IMR-90 (cell line): ENCODE data around the gene CDKL5. TPM values are rescaled to one million over a fixed set of nuclear protein-coding genes. Genes with fewer than 3 reads are reported as not detected.
A peak's percentile ranks its signal among the peaks of the same experiment; 100 is the strongest.

Source experiments
- ATAC-seq: fragments of 200-7000 bp; cut with Tn5 transposase; 2 replicates; pipeline ENCODE4 v1.9.1; 2020; ENCODE audit warnings: low read depth, mild to moderate bottlenecking, moderate library complexity
- BruUV-seq: library from RNA; stranded (reverse); fragments of 400-500 nt; replicated peaks from 2 replicates; lab custom pipeline; 2021; lab: Mats Ljungman, UMichigan
- CTCF ChIA-PET: fragments of 300-600 bp; formaldehyde crosslinking; extraction: SDS; loops from one replicate; lab custom pipeline; 2021; ENCODE audit warnings: antibody characterized with exemption; lab: Yijun Ruan, JAX
- POLR2A ChIA-PET: fragments of 300-600 bp; sonication (Branson Sonifier 250); formaldehyde crosslinking; loops from one replicate; lab custom pipeline; 2022; ENCODE audit warnings: antibody characterized with exemption; ENCODE audit not compliant: unreplicated experiment; lab: Charles Lee
- DNase-seq: peaks from one replicate; pipeline ENCODE4 v3.0.0; 2013
- H2AFZ ChIP-seq: replicated peaks from 2 replicates; pipeline ENCODE3; 2013; ENCODE audit warnings: low read length, mild to moderate bottlenecking; ENCODE audit not compliant: poor library complexity
- H2AK5ac ChIP-seq: 2 replicates; pipeline ENCODE4 v1.6.1; 2013; ENCODE audit warnings: low read depth, low read length, inconsistent platforms
- H2AK9ac ChIP-seq: replicated peaks from 2 replicates; pipeline ENCODE3; 2013; ENCODE audit warnings: mild to moderate bottlenecking, low read depth, low read length, moderate library complexity; ENCODE audit not compliant: poor library complexity
- H2BK120ac ChIP-seq: 2 replicates; pipeline ENCODE4 v1.6.1; 2013; ENCODE audit warnings: low read depth, low read length, inconsistent platforms
- H2BK15ac ChIP-seq: 3 replicates; pipeline ENCODE4 v1.6.1; 2013; ENCODE audit warnings: low read depth, low read length, inconsistent platforms
- H2BK20ac ChIP-seq: 2 replicates; pipeline ENCODE4 v1.6.1; 2013; ENCODE audit warnings: low read depth, mild to moderate bottlenecking, inconsistent platforms, low read length, moderate library complexity
- H2BK5ac ChIP-seq: 2 replicates; pipeline ENCODE4 v1.6.1; 2013; ENCODE audit warnings: mild to moderate bottlenecking, low read depth, low read length, inconsistent platforms; ENCODE audit not compliant: poor library complexity, severe bottlenecking
- H3K14ac ChIP-seq: replicated peaks from 2 replicates; pipeline ENCODE4 v1.6.1; 2013; ENCODE audit warnings: low read depth, low read length, inconsistent platforms
- H3K18ac ChIP-seq: 2 replicates; pipeline ENCODE4 v1.6.1; 2013; ENCODE audit warnings: low read depth, low read length, control low read depth
- H3K23ac ChIP-seq: 2 replicates; pipeline ENCODE4 v1.6.1; 2013; ENCODE audit warnings: low read depth, low read length, inconsistent platforms
- H3K27ac ChIP-seq: 2 replicates; pipeline ENCODE4 v1.5.1; 2013; ENCODE audit warnings: mild to moderate bottlenecking, control low read depth, low read length; ENCODE audit not compliant: insufficient read depth
- H3K27me3 ChIP-seq: 2 replicates; pipeline ENCODE4 v1.6.1; 2013; ENCODE audit warnings: low read length; ENCODE audit not compliant: control insufficient read depth, insufficient read depth
- H3K36me3 ChIP-seq: 2 replicates; pipeline ENCODE4 v1.6.1; 2013; ENCODE audit warnings: low read length, mixed read lengths; ENCODE audit not compliant: control insufficient read depth, insufficient read depth
- H3K4ac ChIP-seq: 2 replicates; pipeline ENCODE4 v1.6.1; 2013; ENCODE audit warnings: low read depth, low read length, inconsistent platforms
- H3K4me1 ChIP-seq: 2 replicates; pipeline ENCODE4 v1.6.1; 2013; ENCODE audit warnings: low read length, mixed read lengths; ENCODE audit not compliant: control insufficient read depth, insufficient read depth
- H3K4me2 ChIP-seq: 2 replicates; pipeline ENCODE4 v1.6.1; 2013; ENCODE audit warnings: low read depth, mild to moderate bottlenecking, control low read depth, low read length, moderate library complexity
- H3K4me3 ChIP-seq: 2 replicates; pipeline ENCODE4 v1.5.1; 2013; ENCODE audit warnings: low read depth, mild to moderate bottlenecking, control low read depth, low read length, moderate library complexity; ENCODE audit not compliant: insufficient read depth
- H3K56ac ChIP-seq: 2 replicates; pipeline ENCODE4 v1.6.1; 2013; ENCODE audit warnings: low read length, inconsistent platforms; ENCODE audit not compliant: insufficient read depth; ENCODE audit errors: extremely low read depth
- H3K79me1 ChIP-seq, 2 experiments: 2 replicates each; pipeline ENCODE4 v1.6.1; 2013; ENCODE audit warnings: low read length in 2 of 2, inconsistent platforms in 1 of 2, low read depth in 1 of 2
- H3K9ac ChIP-seq: 2 replicates; pipeline ENCODE4 v1.6.1; 2013; ENCODE audit warnings: low read depth, low read length, control low read depth
- H3K9me1 ChIP-seq: 2 replicates; pipeline ENCODE4 v1.6.1; 2013; ENCODE audit warnings: low read length, inconsistent platforms; ENCODE audit not compliant: insufficient read depth
- H3K9me3 ChIP-seq: 2 replicates; pipeline ENCODE4 v1.6.1; 2013; ENCODE audit warnings: low read length; ENCODE audit not compliant: control insufficient read depth, insufficient read depth
- H4K20me1 ChIP-seq: 2 replicates; pipeline ENCODE4 v1.6.1; 2013; ENCODE audit warnings: low read length, inconsistent platforms; ENCODE audit not compliant: insufficient read depth
- H4K5ac ChIP-seq: 2 replicates; pipeline ENCODE4 v1.6.1; 2013; ENCODE audit warnings: mild to moderate bottlenecking, low read depth, low read length, control low read depth
- H4K8ac ChIP-seq, 2 experiments: 2 replicates each; pipeline ENCODE4 v1.6.1; 2013; ENCODE audit warnings: low read depth in 2 of 2, low read length in 2 of 2, control low read depth in 1 of 2, inconsistent platforms in 1 of 2
- H4K91ac ChIP-seq: 2 replicates; pipeline ENCODE4 v1.6.1; 2013; ENCODE audit warnings: low read depth, low read length, inconsistent platforms; ENCODE audit not compliant: insufficient read depth
- BHLHE40 ChIP-seq: fragments of 150-350 bp; IDR thresholded peaks from 2 replicates; pipeline ENCODE4 v1.6.1; 2016; ENCODE audit warnings: mild to moderate bottlenecking, low read depth, low read length
- CEBPB ChIP-seq: IDR thresholded peaks from 2 replicates; pipeline ENCODE4 v1.6.1; 2012; ENCODE audit warnings: low read depth, low read length, improper control_type of control experiment
- CHD1 ChIP-seq: IDR thresholded peaks from 2 replicates; pipeline ENCODE4 v1.6.1; 2012; ENCODE audit warnings: low read depth, low read length, improper control_type of control experiment
- FOS ChIP-seq: fragments of 150-350 bp; IDR thresholded peaks from 2 replicates; pipeline ENCODE4 v1.6.1; 2016; ENCODE audit warnings: low read depth, low read length
- MAFK ChIP-seq: IDR thresholded peaks from 2 replicates; pipeline ENCODE4 v1.6.1; 2012; ENCODE audit warnings: low read depth, low read length, improper control_type of control experiment
- MAZ ChIP-seq: IDR thresholded peaks from 2 replicates; pipeline ENCODE4 v1.6.1; 2012; ENCODE audit warnings: low read depth, mild to moderate bottlenecking, low read length, improper control_type of control experiment, moderate library complexity, borderline replicate concordance
- MXI1 ChIP-seq: IDR thresholded peaks from 2 replicates; pipeline ENCODE4 v1.6.1; 2012; ENCODE audit warnings: low read depth, mild to moderate bottlenecking, low read length, moderate library complexity, borderline replicate concordance
- NFE2L2 ChIP-seq: fragments of 150-350 bp; IDR thresholded peaks from 2 replicates; pipeline ENCODE4 v1.6.1; 2016; ENCODE audit warnings: low read depth, mild to moderate bottlenecking, low read length
- POLR2A ChIP-seq: IDR thresholded peaks from 2 replicates; pipeline ENCODE4 v1.6.1; 2012; ENCODE audit warnings: mild to moderate bottlenecking, low read depth, low read length
- RAD21 ChIP-seq: IDR thresholded peaks from 2 replicates; pipeline ENCODE4 v1.6.1; 2012; ENCODE audit warnings: low read length, improper control_type of control experiment
- RCOR1 ChIP-seq: IDR thresholded peaks from 2 replicates; pipeline ENCODE4 v1.6.1; 2012; ENCODE audit warnings: mild to moderate bottlenecking, low read length, improper control_type of control experiment; ENCODE audit not compliant: insufficient replicate concordance
- RFX5 ChIP-seq: IDR thresholded peaks from 2 replicates; pipeline ENCODE4 v1.8.0; 2012; ENCODE audit warnings: low read depth, mild to moderate bottlenecking, low read length, moderate library complexity
- SMC3 ChIP-seq: fragments of 150-350 bp; IDR thresholded peaks from 2 replicates; pipeline ENCODE4 v1.6.1; 2016; ENCODE audit warnings: low read depth, mild to moderate bottlenecking, antibody characterized with exemption, low read length, moderate library complexity
- WGBS, 2 experiments: methylation state at CpG; one replicate each; pipeline versions ENCODE4 v1.1.5 to v1.1.7; 2013; ENCODE audit warnings: missing lambda C conversion rate in 2 of 2; ENCODE audit not compliant: insufficient read length in 1 of 2; ENCODE audit errors: extremely low coverage in 2 of 2; 5-methylcytosine and 5-hydroxymethylcytosine counted together
- dilution Hi-C: fragments of 300-500 bp; cut with HindIII; formaldehyde crosslinking; loops from one replicate; pipeline ENCODE4 v1.14.3; 2018; ENCODE audit warnings: low sequenced_read_pairs; ENCODE audit not compliant: unreplicated experiment
- in situ Hi-C: fragments of 300-500 bp; cut with MboI; formaldehyde crosslinking; loops from 3 replicates; pipeline ENCODE4 v1.14.3; 2019; ENCODE audit warnings: low sequenced_read_pairs, inconsistent platforms, mixed read lengths
- intact Hi-C: fragments of 100-400 bp; cut with micrococcal nuclease; formaldehyde crosslinking; loops from 2 replicates; pipeline ENCODE4 v1.10.0; 2022
- polyA plus RNA-seq, 3 experiments: library from polyadenylated mRNA; depleted of rRNA; stranded (reverse); fragments of >200 nt; gene quantifications; 2 replicates each; pipeline ENCODE4 v1.2.3, GENCODE V29; 2012; ENCODE audit warnings: low replicate concordance in 1 of 3
- total RNA-seq: library from RNA; depleted of rRNA; stranded (reverse); fragments of >200 nt; gene quantifications from 2 replicates; pipeline ENCODE4 v1.2.3, GENCODE V29; 2012
- TF ChIP-seq, protein P1 (sequence below): fragments of 150-350 bp; IDR thresholded peaks from 2 replicates; pipeline ENCODE4 v1.6.1; 2016; ENCODE audit warnings: low read depth, mild to moderate bottlenecking, low read length, moderate library complexity, borderline replicate concordance
- TF ChIP-seq, protein P2 (sequence below): conservative IDR thresholded peaks from 2 replicates; pipeline ENCODE4 v1.5.1; 2012; ENCODE audit warnings: mild to moderate bottlenecking, low read depth, low read length, improper control_type of control experiment
- TF ChIP-seq, protein P3 (sequence below): fragments of 150-350 bp; IDR thresholded peaks from 2 replicates; pipeline ENCODE4 v1.6.1; 2017; ENCODE audit warnings: mild to moderate bottlenecking, antibody characterized with exemption, low read length, low read depth

CDKL5 gene
- total and polyA plus RNA-seq, 2 of the 4 experiments (the other 2 are of a cell fraction): 3.5 to 9.7 TPM

DNA sequence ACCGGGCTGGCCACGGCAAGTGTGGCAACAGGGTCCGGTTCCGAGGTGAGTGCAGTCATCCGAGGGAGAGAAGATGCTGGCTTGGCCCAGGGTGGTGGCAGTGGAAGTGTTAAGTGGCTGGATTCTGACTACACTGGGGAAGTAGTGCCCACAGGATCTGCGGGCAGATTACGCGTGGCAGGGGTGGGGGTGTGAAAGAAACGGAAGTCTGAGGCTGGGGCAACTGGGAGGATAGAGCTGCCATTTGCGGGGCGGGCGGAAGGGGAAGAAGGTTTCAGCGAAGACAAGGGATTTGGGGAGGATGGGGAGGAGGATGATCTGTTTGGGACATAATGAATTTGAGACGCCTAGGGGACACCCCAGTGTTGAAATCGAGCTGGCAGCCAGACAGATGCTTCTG is 241.2 kb downstream of the CDKL5 start:
- H2BK5ac ChIP-seq: no peak overlapping the region
- no peaks in the 10 kb centered on the region for H3K27me3 ChIP-seq
- no peak overlapping the region for H2BK15ac ChIP-seq
- no peak for ATAC-seq
- no peak overlapping the region for H2BK120ac ChIP-seq
- no peak overlapping the region for H2AK9ac ChIP-seq
- H3K23ac ChIP-seq: no peak overlapping the region
- no peak overlapping the region for H3K18ac ChIP-seq
- no peak for TF ChIP-seq CHD1
- no peak for TF ChIP-seq MAFK
- TF ChIP-seq NFE2L2: no peak
- no peak for TF ChIP-seq POLR2A
- TF ChIP-seq MAZ: no peak
- TF ChIP-seq, protein P1, sequence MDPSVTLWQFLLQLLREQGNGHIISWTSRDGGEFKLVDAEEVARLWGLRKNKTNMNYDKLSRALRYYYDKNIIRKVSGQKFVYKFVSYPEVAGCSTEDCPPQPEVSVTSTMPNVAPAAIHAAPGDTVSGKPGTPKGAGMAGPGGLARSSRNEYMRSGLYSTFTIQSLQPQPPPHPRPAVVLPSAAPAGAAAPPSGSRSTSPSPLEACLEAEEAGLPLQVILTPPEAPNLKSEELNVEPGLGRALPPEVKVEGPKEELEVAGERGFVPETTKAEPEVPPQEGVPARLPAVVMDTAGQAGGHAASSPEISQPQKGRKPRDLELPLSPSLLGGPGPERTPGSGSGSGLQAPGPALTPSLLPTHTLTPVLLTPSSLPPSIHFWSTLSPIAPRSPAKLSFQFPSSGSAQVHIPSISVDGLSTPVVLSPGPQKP: no peak
- no peak for TF ChIP-seq BHLHE40
- no peak for TF ChIP-seq FOS
- TF ChIP-seq SMC3: no peak
- TF ChIP-seq RAD21: no peak
- TF ChIP-seq, protein P2, sequence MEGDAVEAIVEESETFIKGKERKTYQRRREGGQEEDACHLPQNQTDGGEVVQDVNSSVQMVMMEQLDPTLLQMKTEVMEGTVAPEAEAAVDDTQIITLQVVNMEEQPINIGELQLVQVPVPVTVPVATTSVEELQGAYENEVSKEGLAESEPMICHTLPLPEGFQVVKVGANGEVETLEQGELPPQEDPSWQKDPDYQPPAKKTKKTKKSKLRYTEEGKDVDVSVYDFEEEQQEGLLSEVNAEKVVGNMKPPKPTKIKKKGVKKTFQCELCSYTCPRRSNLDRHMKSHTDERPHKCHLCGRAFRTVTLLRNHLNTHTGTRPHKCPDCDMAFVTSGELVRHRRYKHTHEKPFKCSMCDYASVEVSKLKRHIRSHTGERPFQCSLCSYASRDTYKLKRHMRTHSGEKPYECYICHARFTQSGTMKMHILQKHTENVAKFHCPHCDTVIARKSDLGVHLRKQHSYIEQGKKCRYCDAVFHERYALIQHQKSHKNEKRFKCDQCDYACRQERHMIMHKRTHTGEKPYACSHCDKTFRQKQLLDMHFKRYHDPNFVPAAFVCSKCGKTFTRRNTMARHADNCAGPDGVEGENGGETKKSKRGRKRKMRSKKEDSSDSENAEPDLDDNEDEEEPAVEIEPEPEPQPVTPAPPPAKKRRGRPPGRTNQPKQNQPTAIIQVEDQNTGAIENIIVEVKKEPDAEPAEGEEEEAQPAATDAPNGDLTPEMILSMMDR: no peak
- no peak for TF ChIP-seq MXI1
- no peak for TF ChIP-seq RFX5
- TF ChIP-seq CEBPB: no peak
- TF ChIP-seq, protein P3, sequence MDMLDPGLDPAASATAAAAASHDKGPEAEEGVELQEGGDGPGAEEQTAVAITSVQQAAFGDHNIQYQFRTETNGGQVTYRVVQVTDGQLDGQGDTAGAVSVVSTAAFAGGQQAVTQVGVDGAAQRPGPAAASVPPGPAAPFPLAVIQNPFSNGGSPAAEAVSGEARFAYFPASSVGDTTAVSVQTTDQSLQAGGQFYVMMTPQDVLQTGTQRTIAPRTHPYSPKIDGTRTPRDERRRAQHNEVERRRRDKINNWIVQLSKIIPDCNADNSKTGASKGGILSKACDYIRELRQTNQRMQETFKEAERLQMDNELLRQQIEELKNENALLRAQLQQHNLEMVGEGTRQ: no peak
- no peak for TF ChIP-seq RCOR1
- no peaks in the 10 kb centered on the region for H4K20me1 ChIP-seq
- no peak overlapping the region for H4K91ac ChIP-seq
- BruUV-seq: no TSS peak
- H3K14ac ChIP-seq: no peak overlapping the region
- no peaks in the 10 kb centered on the region for H3K36me3 ChIP-seq
- H3K56ac ChIP-seq: no peak overlapping the region
- no peak overlapping the region for H4K5ac ChIP-seq
- H3K4ac ChIP-seq: no peak overlapping the region
- peak overlapping the region; percentile 29 for H2AFZ ChIP-seq
- H3K79me1 ChIP-seq: no peaks in the 10 kb centered on the region
- H2AK5ac ChIP-seq: no peak overlapping the region
- no peaks in the 10 kb centered on the region for H3K4me1 ChIP-seq
- H3K27ac ChIP-seq: no peak overlapping the region
- intact Hi-C loops (no loop called here), dilution Hi-C loops (no loop called here), in situ Hi-C loops (no loop called here)
- ChIA-PET POLR2A (no interaction called here), CTCF (no interaction called here)
- no peaks in the 10 kb centered on the region for H3K9me1 ChIP-seq
- H3K4me3 ChIP-seq: no peak overlapping the region
- no peak overlapping the region for H3K9ac ChIP-seq
- H4K8ac ChIP-seq: no peak overlapping the region
- H3K4me2 ChIP-seq: no peak overlapping the region
- 93% methylated on average over 3 of the region's 15 CpGs; no CpG with 5 or more reads in 1 of the 2 experiments for WGBS, 2 experiments
- no peak for DNase-seq
- H3K9me3 ChIP-seq: no peaks in the 10 kb centered on the region
- H2BK20ac ChIP-seq: no peak overlapping the region
